HG02610 (cell line): Measurements from ENCODE around the gene TIMP2.
"Not testable (repeated sequence)": the region's sequence is repeated elsewhere in the genome, so short reads cannot be mapped to it uniquely, and the experiment has no call there.

ENCODE experiments used
- ATAC-seq: cut with Tn5 transposase; IDR thresholded peaks from one replicate; pipeline ENCODE4 v1.9.1; 2021; ENCODE audit warnings: mild to moderate bottlenecking, moderate library complexity; ENCODE audit not compliant: unreplicated experiment

The TIMP2 gene

GRCh38 chr17:78873519-78874340 is 51.5 kb downstream of the TIMP2 start:
- ATAC-seq: no peak

GRCh38 chr17:78872486-78872885 is 52.7 kb downstream of the TIMP2 start:
- no peak for ATAC-seq

GRCh38 chr17:78870621-78871020 is 54.6 kb downstream of the TIMP2 start:
- no peak for ATAC-seq

- ATAC-seq: no peak
These were observed 56.8 kb downstream of the TIMP2 start for GRCh38 chr17:78868391-78868790.

- ATAC-seq: not testable (repeated sequence)
These were observed 58.1 kb downstream of the TIMP2 start for GRCh38 chr17:78867046-78867445.

GRCh38 chr17:78865682-78866390 is 59.4 kb downstream of the TIMP2 start:
- ATAC-seq: no peak

GRCh38 chr17:78864117-78864516 is 61.1 kb downstream of the TIMP2 start:
- ATAC-seq: no peak

- no peak for ATAC-seq
These were observed 62.8 kb downstream of the TIMP2 start for GRCh38 chr17:78862073-78863023.

- ATAC-seq: no peak
These were observed 64.0 kb downstream of the TIMP2 start for GRCh38 chr17:78861229-78861628.

GRCh38 chr17:78859051-78859450 is 66.1 kb downstream of the TIMP2 start:
- ATAC-seq: no peak

GRCh38 chr17:78857266-78857665 is 67.9 kb downstream of the TIMP2 start:
- ATAC-seq: no peak

- ATAC-seq: no peak
These were observed 69.5 kb downstream of the TIMP2 start for GRCh38 chr17:78855561-78856165.

- ATAC-seq: no peak
These were observed 70.7 kb downstream of the TIMP2 start for GRCh38 chr17:78854508-78854907.

GRCh38 chr17:78853926-78854394 is 71.2 kb downstream of the TIMP2 start:
- no peak for ATAC-seq

- ATAC-seq: no peak
These were observed 72.5 kb downstream of the TIMP2 start for GRCh38 chr17:78852709-78853121.

- ATAC-seq: no peak
These were observed 76.2 kb downstream of the TIMP2 start for GRCh38 chr17:78849026-78849425.

- ATAC-seq: no peak
These were observed 78.1 kb downstream of the TIMP2 start for GRCh38 chr17:78847052-78847451.

- ATAC-seq: no peak
These were observed 80.7 kb downstream of the TIMP2 start for GRCh38 chr17:78844301-78845005.

GRCh38 chr17:78842881-78843565 is 82.2 kb downstream of the TIMP2 start:
- no peak for ATAC-seq
